ENCODE results near the gene STYXL1.

DNA sequence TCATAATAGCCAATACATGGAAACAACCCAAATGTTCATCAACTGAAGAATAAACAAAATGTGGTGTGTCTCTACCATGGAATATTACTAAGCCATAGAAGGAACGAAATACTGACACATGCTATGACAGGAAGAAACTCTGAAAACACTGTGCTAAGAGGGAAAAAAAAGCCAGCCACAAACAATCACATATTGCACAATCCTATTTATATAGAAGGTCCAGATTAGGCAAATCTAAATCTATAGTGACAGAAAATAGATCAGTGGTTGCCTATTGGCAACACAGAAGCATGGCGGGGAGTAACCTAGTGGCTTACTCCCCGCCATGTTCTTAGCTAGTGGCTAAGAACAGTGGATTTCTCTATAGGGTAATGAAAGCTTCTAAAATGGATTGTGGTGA is 48.1 kb upstream of the STYXL1 start:
- no peak for TF ChIP-seq TAF1 (IDR thresholded peaks at IDR 0.05; ENCODE audit: borderline replicate concordance, insufficient read depth, low read length)
- TF ChIP-seq POLR2AphosphoS5 (IDR thresholded peaks at IDR 0.05; ENCODE audit: low read depth, low read length), result no peak
- TF ChIP-seq, protein P1, sequence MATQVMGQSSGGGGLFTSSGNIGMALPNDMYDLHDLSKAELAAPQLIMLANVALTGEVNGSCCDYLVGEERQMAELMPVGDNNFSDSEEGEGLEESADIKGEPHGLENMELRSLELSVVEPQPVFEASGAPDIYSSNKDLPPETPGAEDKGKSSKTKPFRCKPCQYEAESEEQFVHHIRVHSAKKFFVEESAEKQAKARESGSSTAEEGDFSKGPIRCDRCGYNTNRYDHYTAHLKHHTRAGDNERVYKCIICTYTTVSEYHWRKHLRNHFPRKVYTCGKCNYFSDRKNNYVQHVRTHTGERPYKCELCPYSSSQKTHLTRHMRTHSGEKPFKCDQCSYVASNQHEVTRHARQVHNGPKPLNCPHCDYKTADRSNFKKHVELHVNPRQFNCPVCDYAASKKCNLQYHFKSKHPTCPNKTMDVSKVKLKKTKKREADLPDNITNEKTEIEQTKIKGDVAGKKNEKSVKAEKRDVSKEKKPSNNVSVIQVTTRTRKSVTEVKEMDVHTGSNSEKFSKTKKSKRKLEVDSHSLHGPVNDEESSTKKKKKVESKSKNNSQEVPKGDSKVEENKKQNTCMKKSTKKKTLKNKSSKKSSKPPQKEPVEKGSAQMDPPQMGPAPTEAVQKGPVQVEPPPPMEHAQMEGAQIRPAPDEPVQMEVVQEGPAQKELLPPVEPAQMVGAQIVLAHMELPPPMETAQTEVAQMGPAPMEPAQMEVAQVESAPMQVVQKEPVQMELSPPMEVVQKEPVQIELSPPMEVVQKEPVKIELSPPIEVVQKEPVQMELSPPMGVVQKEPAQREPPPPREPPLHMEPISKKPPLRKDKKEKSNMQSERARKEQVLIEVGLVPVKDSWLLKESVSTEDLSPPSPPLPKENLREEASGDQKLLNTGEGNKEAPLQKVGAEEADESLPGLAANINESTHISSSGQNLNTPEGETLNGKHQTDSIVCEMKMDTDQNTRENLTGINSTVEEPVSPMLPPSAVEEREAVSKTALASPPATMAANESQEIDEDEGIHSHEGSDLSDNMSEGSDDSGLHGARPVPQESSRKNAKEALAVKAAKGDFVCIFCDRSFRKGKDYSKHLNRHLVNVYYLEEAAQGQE (IDR thresholded peaks at IDR 0.05; ENCODE audit: insufficient read depth in 1 of 2, low read depth in 2 of 2, low read length in 2 of 2), result no peak
